Neural cell (in vitro differentiated cells): Measurements from ENCODE around the gene SH3D19.

Experiments
- CTCF ChIP-seq: fragments of 450-650 bp; IDR thresholded peaks from 2 replicates; pipeline ENCODE4 v1.5.1; 2014; ENCODE audit warnings: antibody characterized with exemption, mild to moderate bottlenecking, moderate library complexity; ENCODE audit not compliant: poor library complexity, severe bottlenecking
- EP300 ChIP-seq: fragments of 450-650 bp; conservative IDR thresholded peaks from 2 replicates; pipeline ENCODE4 v1.6.1; 2014; ENCODE audit warnings: antibody characterized with exemption, mild to moderate bottlenecking, moderate library complexity; ENCODE audit not compliant: poor library complexity, severe bottlenecking
- EZH2 ChIP-seq: fragments of 200-600, 300-800 bp; shearing (Covaris generic), sonication (generic); IDR thresholded peaks from 2 replicates; pipeline ENCODE4 v1.6.1; 2014; ENCODE audit warnings: antibody characterized with exemption, low read length, borderline replicate concordance, mild to moderate bottlenecking; ENCODE audit not compliant: insufficient read depth, poor library complexity, severe bottlenecking
- MXI1 ChIP-seq: fragments of 450-650 bp; conservative IDR thresholded peaks from 2 replicates; pipeline ENCODE4 v1.6.1; 2014; ENCODE audit warnings: antibody characterized with exemption, mild to moderate bottlenecking; ENCODE audit not compliant: poor library complexity, severe bottlenecking
- POLR2AphosphoS5 ChIP-seq: IDR thresholded peaks from 2 replicates; pipeline ENCODE4 v1.6.1; 2012
- RAD21 ChIP-seq: fragments of 450-650 bp; conservative IDR thresholded peaks from 2 replicates; pipeline ENCODE4 v1.6.1; 2014; ENCODE audit warnings: antibody characterized with exemption, mild to moderate bottlenecking, moderate library complexity
- SMC3 ChIP-seq: fragments of 450-650 bp; conservative IDR thresholded peaks from 2 replicates; pipeline ENCODE4 v1.6.1; 2014; ENCODE audit warnings: antibody characterized with exemption, mild to moderate bottlenecking, moderate library complexity; ENCODE audit not compliant: poor library complexity
- TAF1 ChIP-seq: IDR thresholded peaks from 2 replicates; pipeline ENCODE4 v1.6.1; 2012; ENCODE audit warnings: low read depth

- no peak for TF ChIP-seq CTCF
- TF ChIP-seq EP300: no peak
- no peak for TF ChIP-seq EZH2
- no peak for TF ChIP-seq SMC3
- TF ChIP-seq RAD21: no peak
- no peak for TF ChIP-seq POLR2AphosphoS5
- TF ChIP-seq TAF1: no peak
- no peak for TF ChIP-seq MXI1
Observed at GRCh38 chr4:151204925-151205524, 120.4 kb downstream of the SH3D19 start.
